ENCODE measurements around the gene CCK. TPM values are rescaled to one million over a fixed set of nuclear protein-coding genes. Genes with fewer than 3 reads are reported as not detected.

CCK gene
- total RNA-seq, 4 donors from 2014 or later, result not detected

GRCh38 chr3:42276141-42277132, 10.5 kb upstream of the CCK start:
- Histone ChIP-seq H3K9me3 (no peaks in the 10 kb centered on the region), H3K27me3 (no peaks in the 10 kb centered on the region), H3K36me3 (no peaks in the 10 kb centered on the region), H3K4me3 (no peak overlapping the region), H3K4me1 (no peaks in the 10 kb centered on the region), H3K27ac (no peak overlapping the region)
- intact Hi-C loops (cut with DNase I; ENCODE audit: low total_unique reads), result no loop called here
- DNase-seq, result no peak
- TF ChIP-seq, protein P1, sequence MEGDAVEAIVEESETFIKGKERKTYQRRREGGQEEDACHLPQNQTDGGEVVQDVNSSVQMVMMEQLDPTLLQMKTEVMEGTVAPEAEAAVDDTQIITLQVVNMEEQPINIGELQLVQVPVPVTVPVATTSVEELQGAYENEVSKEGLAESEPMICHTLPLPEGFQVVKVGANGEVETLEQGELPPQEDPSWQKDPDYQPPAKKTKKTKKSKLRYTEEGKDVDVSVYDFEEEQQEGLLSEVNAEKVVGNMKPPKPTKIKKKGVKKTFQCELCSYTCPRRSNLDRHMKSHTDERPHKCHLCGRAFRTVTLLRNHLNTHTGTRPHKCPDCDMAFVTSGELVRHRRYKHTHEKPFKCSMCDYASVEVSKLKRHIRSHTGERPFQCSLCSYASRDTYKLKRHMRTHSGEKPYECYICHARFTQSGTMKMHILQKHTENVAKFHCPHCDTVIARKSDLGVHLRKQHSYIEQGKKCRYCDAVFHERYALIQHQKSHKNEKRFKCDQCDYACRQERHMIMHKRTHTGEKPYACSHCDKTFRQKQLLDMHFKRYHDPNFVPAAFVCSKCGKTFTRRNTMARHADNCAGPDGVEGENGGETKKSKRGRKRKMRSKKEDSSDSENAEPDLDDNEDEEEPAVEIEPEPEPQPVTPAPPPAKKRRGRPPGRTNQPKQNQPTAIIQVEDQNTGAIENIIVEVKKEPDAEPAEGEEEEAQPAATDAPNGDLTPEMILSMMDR (IDR thresholded peaks at IDR 0.05), result no peak
- no peak for TF ChIP-seq POLR2A (IDR thresholded peaks at IDR 0.05)

DNA sequence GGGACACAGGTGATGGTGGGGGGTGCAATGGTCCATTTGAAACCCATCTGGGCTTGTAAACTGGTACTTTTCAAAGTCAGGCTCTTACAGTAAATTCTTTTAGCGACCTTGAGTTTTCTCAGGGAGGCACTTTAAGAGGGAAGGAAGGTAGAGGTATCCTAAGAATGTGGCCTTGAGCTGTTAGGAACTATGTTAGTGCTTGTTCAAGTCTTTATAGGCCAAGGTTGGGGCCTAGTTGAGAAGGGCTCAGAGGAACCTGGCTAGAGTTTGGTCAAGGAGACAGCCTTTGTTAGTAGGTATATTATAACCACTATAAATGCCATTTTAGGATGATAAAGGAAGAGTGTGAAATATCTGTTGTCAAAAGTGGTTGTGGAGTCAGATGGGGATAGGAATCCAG, 9.2 kb upstream of the CCK start:
- no peak overlapping the region for H3K27ac ChIP-seq
- intact Hi-C loops (cut with DNase I; ENCODE audit: low total_unique reads), result no loop called here
- no peaks in the 10 kb centered on the region for H3K9me3 ChIP-seq
- H3K27me3 ChIP-seq, result no peaks in the 10 kb centered on the region
- no peaks in the 10 kb centered on the region for H3K36me3 ChIP-seq
- TF ChIP-seq, protein P1 (IDR thresholded peaks at IDR 0.05), result no peak
- DNase-seq, result no peak
- H3K4me3 ChIP-seq, result no peak overlapping the region
- H3K4me1 ChIP-seq, result no peaks in the 10 kb centered on the region

DNA sequence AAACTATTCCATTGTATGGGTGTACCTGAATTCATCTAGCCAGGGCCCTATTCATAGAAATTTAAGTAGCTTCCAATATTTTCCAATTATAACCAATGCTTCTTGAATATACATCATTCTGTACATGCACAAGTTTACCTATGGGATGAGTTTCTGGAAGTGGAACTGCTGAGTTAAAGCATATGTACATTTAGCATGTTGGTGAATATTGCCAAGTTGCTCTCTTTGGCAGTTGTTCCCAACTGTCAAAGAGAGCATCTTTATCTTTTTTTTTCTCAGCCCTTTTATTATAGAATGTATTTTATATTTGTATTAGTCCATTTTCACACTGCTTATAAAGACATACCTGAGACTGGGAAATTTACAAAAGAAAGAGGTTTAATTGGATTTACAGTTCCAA, 8.3 kb upstream of the CCK start:
- no peak overlapping the region for H3K4me3 ChIP-seq
- intact Hi-C loops (cut with DNase I; ENCODE audit: low total_unique reads), result no loop called here

DNA sequence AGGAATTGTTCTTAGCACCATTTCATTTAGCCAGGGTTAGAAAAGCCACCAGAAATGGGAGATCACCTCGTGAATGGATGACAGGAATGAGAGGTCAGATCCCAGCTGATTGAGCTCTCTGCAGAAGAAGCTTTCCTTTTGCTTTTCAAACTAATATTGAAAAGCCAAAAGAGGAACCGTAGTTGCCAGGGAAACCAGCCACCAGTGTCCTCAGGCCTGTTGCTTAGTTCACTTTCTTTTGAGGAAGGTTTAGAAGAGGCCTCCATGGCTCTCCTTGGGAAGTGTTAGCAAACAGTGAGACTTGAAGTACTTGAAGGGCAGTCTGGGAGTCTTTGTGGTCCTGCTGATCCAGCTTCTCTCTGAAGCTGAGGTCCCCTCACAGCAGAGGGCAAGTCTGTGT, 7.4 kb upstream of the CCK start:
- DNase-seq, result no peak
- no peak for TF ChIP-seq POLR2A (IDR thresholded peaks at IDR 0.05)
- TF ChIP-seq, protein P1 (IDR thresholded peaks at IDR 0.05), result no peak
- Histone ChIP-seq H3K36me3 (no peaks in the 10 kb centered on the region), H3K4me1 (no peaks in the 10 kb centered on the region), H3K4me3 (no peak overlapping the region), H3K27ac (no peak overlapping the region), H3K27me3 (no peaks in the 10 kb centered on the region), H3K9me3 (no peaks in the 10 kb centered on the region)
- intact Hi-C loops (cut with DNase I; ENCODE audit: low total_unique reads), result no loop called here

More for the DNA sequence above, 8.3 kb upstream of the CCK start:
- no peak for DNase-seq
- Histone ChIP-seq H3K27ac (no peak overlapping the region), H3K9me3 (no peaks in the 10 kb centered on the region), H3K27me3 (no peaks in the 10 kb centered on the region), H3K36me3 (no peaks in the 10 kb centered on the region), H3K4me1 (no peaks in the 10 kb centered on the region)
- no peak for TF ChIP-seq POLR2A (IDR thresholded peaks at IDR 0.05)
- TF ChIP-seq, protein P1 (IDR thresholded peaks at IDR 0.05), result no peak

DNA sequence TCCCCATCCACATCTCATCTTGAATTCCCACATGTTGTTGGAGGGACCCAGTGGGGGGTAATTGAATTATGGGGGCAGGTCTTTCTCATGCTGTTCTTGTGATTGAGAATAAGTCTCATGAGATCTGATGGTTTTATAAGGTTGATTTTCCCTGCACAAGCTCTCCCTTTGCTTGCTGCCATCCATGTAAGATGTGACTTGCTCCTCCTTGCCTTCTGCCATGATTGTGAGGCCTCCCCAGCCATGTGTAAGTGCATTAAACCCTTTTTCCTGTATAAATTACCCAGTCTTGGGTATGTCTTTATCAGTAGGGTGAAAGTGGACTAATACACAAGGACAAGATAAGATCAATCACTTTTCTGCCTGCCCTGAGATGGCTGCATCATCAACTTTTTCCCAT, 5.8 kb upstream of the CCK start:
- no peak overlapping the region for H3K27ac ChIP-seq
- H3K4me3 ChIP-seq, result no peak overlapping the region
- TF ChIP-seq, protein P1 (IDR thresholded peaks at IDR 0.05), result no peak
- TF ChIP-seq POLR2A (IDR thresholded peaks at IDR 0.05), result no peak
- H3K36me3 ChIP-seq, result no peaks in the 10 kb centered on the region
- no peaks in the 10 kb centered on the region for H3K27me3 ChIP-seq
- H3K9me3 ChIP-seq, result no peaks in the 10 kb centered on the region
- DNase-seq, result no peak
- H3K4me1 ChIP-seq, result no peaks in the 10 kb centered on the region
- intact Hi-C loops (cut with DNase I; ENCODE audit: low total_unique reads), result no loop called here
